HG02642 (cell line): ENCODE data around the gene FLYWCH2.
A peak's percentile ranks its signal among the peaks of the same experiment; 100 is the strongest.
"Not testable (repeated sequence)": the region's sequence is repeated elsewhere in the genome, so short reads cannot be mapped to it uniquely, and the experiment has no call there.

Experiments used
- ATAC-seq: cut with Tn5 transposase; IDR thresholded peaks from one replicate; pipeline ENCODE4 v1.9.1; 2021; ENCODE audit warnings: mild to moderate bottlenecking; ENCODE audit not compliant: unreplicated experiment, poor library complexity

FLYWCH2 gene

DNA sequence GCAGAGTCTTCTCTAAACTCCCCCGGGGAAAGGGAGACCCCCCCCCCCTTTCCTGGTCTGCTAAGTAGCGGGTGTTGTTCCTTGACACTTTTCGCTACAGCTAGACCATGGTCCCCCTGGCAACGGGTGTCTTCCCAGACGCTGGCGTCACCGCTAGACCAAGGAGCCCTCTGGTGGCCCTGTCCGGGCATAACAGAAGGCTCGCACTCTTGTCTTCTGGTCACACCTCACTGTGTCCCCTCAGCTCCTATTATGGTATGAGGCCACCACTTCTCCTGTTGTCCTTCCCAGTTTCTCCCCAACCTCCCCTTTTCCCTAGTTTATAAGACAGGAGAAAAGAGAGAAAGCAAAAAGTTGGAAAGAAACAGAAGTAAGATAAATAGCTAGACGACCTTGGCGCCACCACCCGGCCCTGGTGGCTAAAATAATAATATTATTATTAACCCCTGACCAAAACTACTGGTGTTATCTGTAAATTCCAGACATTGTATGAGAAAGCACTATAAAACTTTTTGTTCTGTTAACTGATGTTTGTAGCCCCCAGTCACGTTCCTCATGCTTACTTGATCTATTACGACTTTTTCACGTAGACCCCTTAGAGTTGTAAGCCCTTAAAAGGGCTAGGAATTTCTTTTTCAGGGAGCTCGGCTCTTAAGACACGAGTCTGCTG lies 24.2 kb downstream of the FLYWCH2 start:
- not testable (repeated sequence) for ATAC-seq

DNA sequence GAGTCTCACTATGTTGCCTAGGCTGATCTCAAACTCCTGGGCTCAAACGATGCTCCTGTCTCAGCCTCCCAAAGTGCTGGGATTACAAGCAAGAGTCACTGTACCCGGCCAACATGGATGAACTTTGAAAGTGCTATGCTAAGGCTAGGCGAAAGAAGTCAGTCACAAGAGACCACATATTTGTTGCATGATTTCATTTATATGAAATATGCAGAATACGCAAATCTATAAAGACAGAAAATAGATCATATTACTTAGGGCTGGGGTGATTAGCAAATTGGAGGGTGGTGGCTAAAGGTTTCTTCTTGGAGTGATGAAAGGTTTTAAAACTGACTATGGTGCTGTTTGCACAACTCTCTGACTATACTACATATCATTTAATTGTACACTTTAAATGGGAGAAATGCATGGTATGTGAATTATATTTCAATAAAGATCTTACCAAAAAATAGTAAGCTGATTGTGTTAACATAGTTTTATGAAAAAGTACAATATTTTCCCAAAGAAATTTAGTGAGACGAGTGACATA lies 27.5 kb downstream of the FLYWCH2 start:
- ATAC-seq: no peak

DNA sequence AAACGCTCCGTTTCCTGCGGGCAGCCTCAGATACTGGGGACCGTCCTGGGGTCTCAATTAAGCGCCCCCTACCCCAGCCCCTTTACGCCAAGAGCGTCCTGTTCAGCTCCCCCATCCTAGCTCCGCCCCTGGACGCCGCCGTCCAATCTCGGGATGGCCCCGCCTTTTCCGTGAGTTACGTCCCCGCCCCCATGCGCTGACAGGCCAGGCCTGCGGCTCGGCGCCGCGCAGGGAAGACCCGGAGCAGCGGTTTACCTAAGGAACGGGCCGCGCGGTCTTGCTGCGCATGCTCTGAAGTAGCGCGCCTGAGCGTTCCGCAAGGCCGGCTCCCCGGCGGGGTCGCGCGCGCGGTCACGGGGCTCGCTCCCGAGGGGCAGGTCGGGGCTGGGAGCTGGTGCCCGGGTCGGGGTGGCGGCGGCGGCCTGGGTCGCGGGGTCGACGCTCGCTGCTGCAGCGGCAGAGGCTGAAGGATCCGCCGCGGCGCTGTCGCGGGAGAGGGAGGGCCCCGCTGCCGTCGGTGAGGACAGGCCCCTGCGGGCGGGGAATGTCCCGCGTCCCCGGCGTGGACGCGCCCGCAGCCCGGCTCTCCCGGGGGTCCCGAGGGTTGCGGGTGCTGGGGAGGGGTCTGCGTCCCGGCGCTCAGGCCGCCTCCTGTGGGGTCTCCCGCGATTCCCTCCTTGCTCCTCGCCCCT lies 28.8 kb downstream of the FLYWCH2 start, which contains the start of gene FLYWCH1:
FLYWCH1 (plus strand) TSS at position 294 of the 692 bp plus-strand sequence. CDS start 17,755 bp downstream, outside the sequence.
- peak; percentile 93 for ATAC-seq

DNA sequence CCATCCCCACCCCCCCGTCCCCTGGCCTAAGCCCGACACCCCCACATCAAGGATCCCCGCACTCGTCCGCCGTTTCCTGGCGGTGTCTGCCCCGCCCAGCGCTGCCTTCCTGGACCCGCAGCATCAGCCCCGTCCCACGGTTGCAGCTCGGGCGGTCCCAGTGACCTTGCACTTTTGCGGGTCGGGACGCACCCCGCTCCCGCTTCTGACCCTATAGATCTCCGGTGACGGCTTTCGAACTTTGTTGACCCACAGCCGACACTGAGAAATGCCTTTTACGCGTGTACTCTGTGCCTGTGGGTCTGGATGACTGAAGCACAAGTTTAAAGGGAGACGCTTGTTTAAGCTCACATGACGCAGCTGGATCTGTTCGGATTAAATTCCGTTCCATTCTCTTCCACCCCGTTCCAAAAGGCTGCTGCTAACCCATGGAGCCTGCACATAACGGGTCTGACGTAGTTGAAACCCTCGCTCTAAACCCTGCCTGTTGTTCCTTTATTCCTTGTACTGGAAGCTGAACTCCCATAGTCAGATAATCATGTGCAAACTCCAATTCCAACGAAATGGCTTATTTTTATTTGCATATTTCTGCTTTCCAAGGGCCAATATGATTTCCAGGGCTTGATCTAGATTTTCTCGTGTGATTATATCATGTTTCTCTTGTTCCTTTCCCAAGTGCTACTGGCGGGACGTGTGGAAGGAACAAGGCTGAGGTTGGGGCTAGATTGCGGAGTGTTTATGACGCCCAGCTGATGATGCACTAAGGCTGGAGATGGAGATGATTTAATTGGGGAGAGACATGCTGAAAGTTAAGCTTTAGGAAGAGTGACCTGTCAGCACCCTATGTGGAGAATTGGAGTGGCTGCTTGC lies 29.6 kb downstream of the FLYWCH2 start:
- ATAC-seq: peak; percentile 24

DNA sequence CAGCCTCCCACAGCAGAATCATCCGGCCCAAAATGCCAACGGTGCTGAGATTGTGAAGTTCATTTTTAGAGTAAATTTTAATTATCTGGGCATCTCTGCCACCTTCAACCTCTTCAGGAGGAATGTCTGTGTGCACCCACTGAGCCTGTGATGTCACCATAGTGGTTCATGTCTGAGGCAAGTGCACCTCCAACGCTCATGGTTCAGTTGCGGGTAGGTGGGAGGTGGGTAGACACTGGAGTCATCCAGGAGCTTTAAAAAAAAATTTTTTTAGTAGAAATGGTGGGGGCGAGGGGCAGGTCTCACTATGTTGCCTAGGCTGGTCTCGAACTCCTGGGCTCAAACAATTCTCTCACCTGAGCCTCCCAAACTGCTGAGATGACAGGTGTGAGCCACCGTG lies 30.6 kb downstream of the FLYWCH2 start:
- ATAC-seq: no peak

DNA sequence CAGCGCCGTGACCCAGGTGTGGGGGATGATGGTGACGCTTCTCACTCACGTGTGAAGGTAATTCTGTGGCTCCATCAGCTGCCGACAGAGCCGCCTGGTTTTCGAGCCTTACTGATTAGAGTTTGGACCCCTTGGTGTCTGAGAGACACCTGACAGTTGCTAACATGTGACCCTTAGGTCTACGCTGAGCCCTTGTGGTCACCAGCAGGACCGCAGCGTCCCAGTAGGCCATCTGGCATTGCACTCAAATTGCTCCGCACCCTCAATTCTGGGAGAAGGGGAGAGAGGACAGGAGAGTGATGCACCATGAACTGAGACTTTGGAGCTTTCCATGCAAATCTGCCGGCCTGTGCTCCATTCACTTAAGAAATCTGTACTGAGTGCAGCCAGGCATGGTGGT lies 31.2 kb downstream of the FLYWCH2 start:
- no peak for ATAC-seq

DNA sequence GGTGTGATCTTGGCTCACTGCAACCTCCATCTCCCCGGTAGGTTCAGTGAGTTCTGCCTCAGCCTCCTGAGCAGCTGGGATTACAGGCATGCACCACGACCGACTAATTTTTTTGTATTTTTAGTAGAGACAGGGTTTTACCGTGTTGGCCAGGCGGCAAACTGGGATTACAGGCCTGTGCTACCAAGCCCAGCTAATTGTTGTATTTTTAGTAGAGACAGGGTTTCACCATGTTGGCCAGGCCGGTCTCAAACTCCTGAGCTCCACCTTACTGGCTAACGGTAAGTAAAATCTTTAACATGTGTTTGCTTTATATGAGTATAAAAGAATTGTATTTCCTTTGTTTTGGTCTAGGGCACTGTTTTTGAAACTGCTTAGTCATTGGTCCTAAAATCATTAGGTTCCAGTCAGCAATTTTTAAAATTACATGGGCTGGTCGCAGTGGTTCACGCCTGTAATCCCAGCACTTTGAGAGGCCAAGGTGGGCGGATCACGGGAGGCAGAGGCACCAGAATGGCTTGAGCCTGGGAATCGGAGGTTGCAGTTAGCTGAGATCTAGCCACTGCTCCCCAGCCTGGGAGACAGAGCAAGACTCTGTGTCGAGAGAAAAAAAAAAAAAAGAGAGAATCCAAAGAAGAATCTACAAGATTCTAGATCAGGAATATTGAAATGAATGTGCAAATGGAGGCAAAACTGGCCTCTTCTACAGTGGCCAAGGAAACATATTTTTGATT lies 32.3 kb downstream of the FLYWCH2 start:
- ATAC-seq: no peak

DNA sequence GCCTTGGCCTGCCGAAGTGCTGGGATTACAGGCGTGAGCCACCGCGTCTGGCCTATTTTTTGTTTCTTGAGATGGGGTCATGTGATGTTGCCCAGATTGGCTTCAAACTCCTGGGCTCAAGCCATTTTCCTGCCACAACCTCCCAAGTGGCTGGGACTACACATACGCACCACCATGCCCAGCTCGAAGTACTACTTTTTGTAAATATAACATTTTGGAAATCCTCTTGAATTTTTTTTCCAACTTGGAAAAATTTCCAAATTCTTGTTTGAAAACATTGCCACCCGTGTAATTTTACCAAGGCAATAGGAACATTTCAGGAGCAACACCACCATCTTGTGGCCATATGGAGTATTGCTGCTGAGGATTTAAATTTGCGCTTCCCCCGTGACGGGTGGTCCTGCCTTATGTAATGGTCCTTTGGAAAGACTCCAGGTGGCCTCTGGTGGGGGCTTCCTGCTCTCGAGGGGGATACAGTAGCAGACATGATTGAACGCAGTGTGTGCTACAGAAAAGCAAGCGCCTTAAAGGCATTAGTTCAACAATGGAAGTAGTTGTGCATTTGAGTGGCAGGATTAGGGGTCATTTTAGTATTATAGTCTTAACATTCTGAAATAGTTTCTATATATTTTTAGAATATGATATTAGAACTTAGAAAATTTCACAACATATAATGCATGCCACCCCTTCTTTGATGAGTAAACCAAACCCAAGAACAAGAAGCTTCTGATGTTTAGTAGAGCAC lies 36.7 kb downstream of the FLYWCH2 start:
- no peak for ATAC-seq

DNA sequence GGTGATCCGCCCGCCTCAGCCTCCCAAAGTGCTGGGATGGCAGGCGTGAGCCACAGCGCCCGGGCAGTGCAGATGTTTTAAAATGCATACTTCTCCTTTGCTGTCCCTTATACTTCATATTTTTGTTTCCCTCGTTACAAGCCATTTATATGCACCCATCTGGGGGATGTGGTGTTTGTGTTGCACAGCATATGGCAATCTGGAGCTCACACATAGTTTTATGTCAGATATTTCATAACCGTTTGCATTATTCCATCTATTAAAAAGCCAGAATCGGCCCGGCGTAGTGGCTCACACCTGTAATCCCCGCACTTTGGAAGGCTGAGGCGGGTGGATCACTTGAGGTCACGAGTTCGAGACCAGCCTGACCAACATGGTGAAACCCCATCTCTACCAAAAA lies 40.5 kb downstream of the FLYWCH2 start:
- no peak for ATAC-seq

DNA sequence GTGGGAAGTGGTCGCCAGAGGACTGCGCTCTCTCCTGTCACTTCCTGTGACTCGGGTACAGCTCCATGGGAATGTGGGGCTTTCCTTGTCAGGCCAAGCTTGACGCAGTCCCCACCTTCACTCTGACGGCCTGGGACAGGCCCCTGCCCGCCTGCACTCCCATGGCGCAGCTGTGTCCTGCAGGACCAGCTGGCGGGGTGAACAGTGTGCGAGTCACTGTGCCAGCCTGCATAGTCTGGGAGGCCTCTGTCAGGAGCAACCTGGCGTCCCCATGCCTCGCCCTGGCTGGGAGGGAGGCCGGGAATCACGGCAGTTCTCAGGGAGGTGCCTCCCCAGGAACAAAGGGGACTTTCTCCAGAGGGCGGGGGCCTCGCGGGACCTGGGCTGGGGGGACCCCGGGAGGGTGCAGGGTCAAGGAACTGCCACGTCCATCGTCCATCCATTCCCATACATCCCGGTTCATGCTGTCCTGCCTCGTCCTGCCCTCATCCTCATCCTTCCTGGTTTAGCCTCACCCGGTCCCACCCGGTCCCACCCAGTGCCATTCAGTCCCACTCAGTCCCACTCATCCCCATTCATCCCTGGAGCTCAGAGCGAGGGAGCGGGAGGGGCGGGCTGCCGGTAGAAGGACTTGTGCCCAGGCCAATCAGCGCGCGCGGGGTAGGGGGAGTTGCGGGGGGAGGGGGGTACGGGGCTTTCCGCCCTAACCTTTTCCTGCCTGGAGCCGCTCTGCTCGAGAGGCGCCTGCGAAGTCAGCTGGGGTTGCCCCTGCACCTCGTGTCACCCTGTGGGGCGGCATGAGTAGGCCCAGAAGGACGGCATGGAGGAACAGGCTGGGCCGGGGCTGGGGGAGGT lies 42.1 kb downstream of the FLYWCH2 start:
- no peak for ATAC-seq

DNA sequence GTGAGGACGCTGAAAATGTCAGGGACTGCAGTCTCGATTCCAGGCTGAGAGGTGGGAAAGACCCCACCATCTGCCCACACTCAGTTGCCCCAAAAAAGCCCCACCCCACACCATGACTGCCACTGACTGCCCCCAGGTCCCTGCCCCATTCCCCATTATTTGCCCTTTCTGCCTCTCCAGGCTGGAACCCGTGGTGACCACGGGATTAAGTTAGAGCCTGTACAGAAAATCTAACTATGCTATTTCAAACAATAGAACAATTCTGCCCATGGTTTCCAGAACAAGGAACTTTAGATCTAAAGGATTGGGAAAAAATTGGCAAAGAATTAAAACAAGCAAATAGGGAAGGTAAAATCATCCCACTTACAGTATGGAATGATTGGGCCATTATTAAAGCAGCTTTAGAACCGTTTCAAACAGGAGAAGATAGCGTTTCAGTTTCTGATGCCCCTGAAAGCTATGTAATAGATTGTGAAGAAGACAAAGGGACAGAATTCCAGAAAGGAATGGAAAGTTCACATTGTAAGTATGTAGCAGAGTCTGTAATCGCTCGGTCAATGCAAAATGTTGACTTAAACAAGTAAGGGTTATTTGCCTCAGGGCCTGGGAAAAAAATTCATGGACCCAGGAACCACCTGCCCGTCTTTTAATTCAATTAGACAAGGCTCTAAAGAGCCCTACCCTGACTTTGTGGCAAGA lies 43.1 kb downstream of the FLYWCH2 start:
- ATAC-seq: no peak

DNA sequence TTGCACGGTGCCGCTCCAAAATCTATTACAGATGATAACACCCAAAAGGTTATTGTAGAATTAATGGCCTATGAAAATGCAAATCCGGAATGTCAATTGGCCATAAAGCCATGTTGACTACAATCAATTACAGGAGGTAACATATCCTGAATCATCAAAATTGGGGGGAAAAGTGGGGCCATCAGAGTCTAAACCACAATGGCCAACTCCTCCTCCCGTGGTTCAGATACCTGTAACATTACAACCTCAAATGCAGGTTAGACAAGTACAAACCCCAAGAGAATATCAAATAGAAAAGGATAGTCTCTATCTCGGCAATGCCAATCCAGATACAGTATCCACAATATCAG lies 43.6 kb downstream of the FLYWCH2 start:
- ATAC-seq: no peak

DNA sequence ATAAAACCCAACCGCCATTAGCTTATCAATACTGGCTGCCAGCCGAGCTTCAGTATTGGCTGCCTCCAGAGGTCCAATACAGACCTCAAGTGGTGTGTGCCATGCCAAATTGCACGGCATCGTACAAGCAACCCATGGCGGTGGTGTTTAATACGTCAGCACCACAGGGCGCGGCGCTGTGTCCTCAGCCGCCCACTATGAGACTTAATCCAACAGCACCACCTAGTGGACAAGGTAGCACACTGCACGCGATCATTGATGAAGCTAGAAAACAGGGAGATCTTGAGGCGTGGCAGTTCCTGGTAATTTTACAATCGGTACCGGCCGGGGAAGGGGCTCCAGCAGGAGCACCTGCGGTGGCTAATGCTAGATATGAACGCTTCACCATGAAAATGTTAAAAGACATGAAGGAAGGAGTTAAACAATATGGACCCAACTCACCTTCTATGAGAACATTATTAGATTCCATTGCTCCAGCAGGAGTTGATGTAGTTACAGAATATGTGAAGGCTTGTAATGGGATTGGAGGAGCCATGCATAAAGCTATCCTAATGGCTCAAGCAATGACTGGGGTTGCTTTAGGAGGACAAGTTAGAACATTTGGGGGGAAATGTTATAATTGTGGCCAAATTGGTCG lies 44.1 kb downstream of the FLYWCH2 start:
- ATAC-seq: peak; percentile 74

DNA sequence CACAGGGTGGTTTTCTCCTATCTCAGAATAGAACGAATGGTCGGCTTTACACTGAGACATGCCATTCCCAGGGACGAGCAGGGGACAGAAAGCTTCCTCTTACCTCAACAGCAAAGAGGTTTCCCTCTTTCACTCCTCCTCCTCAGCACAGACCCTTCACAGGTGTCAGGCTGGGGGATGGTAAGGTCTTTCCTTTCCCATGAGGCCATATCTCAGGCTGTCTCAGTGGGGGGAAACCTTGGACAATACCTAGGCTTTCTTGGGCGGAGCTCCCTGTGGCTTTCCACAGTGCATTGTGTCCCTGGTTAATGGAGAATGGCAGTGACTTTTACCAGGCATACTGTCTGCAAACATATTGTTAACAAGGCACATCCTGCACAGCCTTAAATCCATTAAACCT lies 45.1 kb downstream of the FLYWCH2 start:
- ATAC-seq: not testable (repeated sequence)

DNA sequence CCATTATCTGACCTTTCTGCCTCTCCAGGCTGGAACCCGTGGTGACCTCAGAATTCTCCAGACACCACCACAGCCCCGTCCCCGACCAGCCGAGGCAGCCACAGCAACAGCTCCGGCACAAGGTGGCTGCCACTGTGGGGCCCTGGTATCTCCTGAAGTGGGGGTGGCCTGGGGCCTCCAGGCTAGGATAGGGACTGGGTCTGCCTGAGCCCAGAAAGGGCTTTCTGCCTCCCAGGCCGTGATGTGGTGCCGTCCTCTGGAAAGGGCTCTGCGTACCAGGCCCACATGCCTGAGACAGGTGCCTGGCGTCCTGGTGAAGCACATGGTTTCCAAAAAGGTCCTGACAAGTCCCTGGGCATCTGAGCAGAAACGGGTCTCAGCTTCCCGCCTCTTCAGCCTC lies 45.8 kb downstream of the FLYWCH2 start:
- no peak for ATAC-seq

DNA sequence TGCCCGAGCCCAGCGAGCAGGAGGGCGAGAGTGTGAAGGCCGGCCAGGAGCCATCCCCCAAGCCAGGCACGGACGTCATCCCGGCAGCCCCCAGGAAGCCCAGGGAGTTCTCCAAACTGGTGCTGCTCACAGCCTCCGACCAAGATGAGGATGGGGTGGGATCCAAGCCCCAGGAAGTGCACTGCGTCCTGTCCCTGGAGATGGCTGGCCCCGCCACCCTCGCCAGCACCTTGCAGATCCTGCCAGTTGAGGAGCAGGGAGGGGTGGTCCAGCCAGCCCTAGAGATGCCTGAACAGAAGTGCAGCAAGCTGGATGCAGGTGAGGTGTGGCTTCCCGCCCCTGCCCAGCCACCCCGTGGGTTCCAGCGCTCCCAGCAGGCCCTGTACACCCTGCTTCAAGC lies 46.7 kb downstream of the FLYWCH2 start:
- no peak for ATAC-seq

DNA sequence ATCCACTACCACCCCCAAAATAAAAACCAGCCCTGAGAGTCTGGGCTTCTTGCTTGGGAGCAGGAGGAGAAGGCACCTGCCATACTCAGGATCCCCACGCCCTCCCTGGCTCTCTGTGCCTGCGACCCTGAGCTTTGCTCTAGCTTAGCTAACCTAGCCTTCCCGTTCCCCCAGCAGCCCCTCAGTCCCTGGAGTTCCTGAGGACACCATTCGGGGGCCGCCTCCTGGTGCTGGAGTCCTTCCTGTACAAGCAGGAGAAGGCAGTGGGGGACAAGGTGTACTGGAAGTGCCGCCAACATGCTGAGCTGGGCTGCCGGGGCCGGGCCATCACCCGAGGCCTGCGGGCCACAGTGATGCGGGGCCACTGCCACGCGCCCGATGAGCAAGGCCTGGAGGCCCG lies 47.2 kb downstream of the FLYWCH2 start:
- no peak for ATAC-seq
